Kidney (tissue), 14 donors: ENCODE results near the gene NCOR2. TPM values are rescaled to one million over a fixed set of nuclear protein-coding genes. Genes with fewer than 3 reads are reported as not detected.

ENCODE experiments used
- DNase-seq, 5 donors: peaks; one replicate each; pipeline ENCODE4 v3.0.0-alpha.2; 2013 to 2020
- FAIRE-seq: peaks from 2 replicates; lab custom pipeline; 2012; peaks lifted over from hg19 to GRCh38; lab: Jason Lieb, UNC
- H3K27ac ChIP-seq, 2 donors: one replicate each; pipeline ENCODE4 v1.7.0; 2013; ENCODE audit warnings: low read depth in 2 of 2, low read length in 2 of 2, inconsistent platforms in 1 of 2
- H3K27me3 ChIP-seq: one replicate; pipeline ENCODE4 v1.7.1; 2013; ENCODE audit warnings: low read length, inconsistent platforms; ENCODE audit not compliant: control insufficient read depth, insufficient read depth
- H3K36me3 ChIP-seq, 3 donors: one replicate each; pipeline versions ENCODE4 v1.7.0 to v1.7.1; 2013; ENCODE audit warnings: low read length in 3 of 3, control low read depth in 1 of 3, inconsistent platforms in 1 of 3; ENCODE audit not compliant: insufficient read depth in 3 of 3, control insufficient read depth in 2 of 3
- H3K4me1 ChIP-seq, 3 donors: one replicate each; pipeline versions ENCODE4 v1.7.0 to v1.7.1; 2013; ENCODE audit warnings: low read length in 3 of 3, inconsistent platforms in 1 of 3, low read depth in 1 of 3; ENCODE audit not compliant: control insufficient read depth in 2 of 3, insufficient read depth in 2 of 3
- H3K4me3 ChIP-seq, 3 donors: one replicate each; pipeline versions ENCODE4 v1.7.0 to v1.8.1; 2013; ENCODE audit warnings: low read length in 3 of 3, control low read depth in 1 of 3, inconsistent platforms in 1 of 3
- H3K9ac ChIP-seq, 3 donors: one replicate each; pipeline versions ENCODE4 v1.7.0 to v1.7.1; 2013; ENCODE audit warnings: low read length in 3 of 3, control low read depth in 1 of 3, inconsistent platforms in 1 of 3
- H3K9me3 ChIP-seq, 3 donors: one replicate each; pipeline versions ENCODE4 v1.7.0 to v1.7.1; 2013; ENCODE audit warnings: low read length in 3 of 3, control low read depth in 1 of 3, inconsistent platforms in 1 of 3; ENCODE audit not compliant: control insufficient read depth in 2 of 3, insufficient read depth in 1 of 3
- intact Hi-C: fragments of 100-400 bp; cut with DNase I; formaldehyde crosslinking; loops from one replicate; pipeline ENCODE4 v1.11.1; 2022
- polyA plus RNA-seq: library from polyadenylated mRNA; stranded (reverse); fragments of 350-450 nt; fragmentation: Illumina TruSeq; extraction: RNeasy Lipid Tissue Mini Kit (QIAGEN cat#74804); gene quantifications from one replicate; pipeline ENCODE4 v1.2.3, GENCODE V29; 2014; ENCODE audit warnings: low read depth, low replicate concordance; ENCODE audit not compliant: insufficient read depth
- total RNA-seq: library from RNA; stranded (reverse); fragmentation: NEBNext Ultra II Directional; extraction: Animal tissue kit (Norgen Biotek cat#: 25700); gene quantifications from one replicate; pipeline ENCODE4 v1.2.1, GENCODE V29; 2021
- TF ChIP-seq, protein P1 (sequence below): IDR thresholded peaks from 3 replicates; pipeline ENCODE4 v1.5.1; 2012; ENCODE audit warnings: mild to moderate bottlenecking, moderate library complexity, borderline replicate concordance; ENCODE audit not compliant: insufficient read depth; ENCODE audit errors: extremely low read depth
- donor health status: control.
- donor health status: control.
- donor health status: control.
- donor health status: control.
- donor health status: control.
- donor health status: DM: yes; HTN: yes; CAD: no.
- donor health status: Normal renal cell carcinoma (clear cell type).

Gene NCOR2
- total and polyA plus RNA-seq, 2 donors from 2014 or later = 18.7 to 205 TPM

DNA sequence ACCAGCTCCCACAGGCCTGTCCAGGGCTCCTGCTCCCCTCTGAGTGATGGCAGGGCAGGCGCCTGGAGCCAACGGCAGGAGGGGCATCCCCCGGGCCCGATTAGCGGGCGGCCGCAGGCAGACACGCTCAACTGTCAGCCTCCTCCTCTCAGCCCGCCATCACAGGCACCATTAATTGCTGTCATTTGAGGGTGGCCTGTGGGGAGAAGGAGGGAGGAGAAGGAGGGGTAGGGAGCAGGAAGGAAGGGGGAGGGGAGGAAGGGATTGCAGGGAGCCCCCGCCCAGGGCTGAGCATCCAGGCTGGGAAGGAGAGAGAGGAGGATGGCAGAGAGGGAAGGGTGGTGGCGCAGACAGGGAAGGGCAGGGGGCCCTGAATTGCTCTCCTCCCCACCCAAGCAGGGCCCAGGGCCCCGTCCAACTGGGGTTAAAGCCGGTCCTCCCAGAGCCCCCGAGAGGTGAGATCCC is 36.1 kb downstream of the NCOR2 start:
- intact Hi-C loops = no loop called here

DNA sequence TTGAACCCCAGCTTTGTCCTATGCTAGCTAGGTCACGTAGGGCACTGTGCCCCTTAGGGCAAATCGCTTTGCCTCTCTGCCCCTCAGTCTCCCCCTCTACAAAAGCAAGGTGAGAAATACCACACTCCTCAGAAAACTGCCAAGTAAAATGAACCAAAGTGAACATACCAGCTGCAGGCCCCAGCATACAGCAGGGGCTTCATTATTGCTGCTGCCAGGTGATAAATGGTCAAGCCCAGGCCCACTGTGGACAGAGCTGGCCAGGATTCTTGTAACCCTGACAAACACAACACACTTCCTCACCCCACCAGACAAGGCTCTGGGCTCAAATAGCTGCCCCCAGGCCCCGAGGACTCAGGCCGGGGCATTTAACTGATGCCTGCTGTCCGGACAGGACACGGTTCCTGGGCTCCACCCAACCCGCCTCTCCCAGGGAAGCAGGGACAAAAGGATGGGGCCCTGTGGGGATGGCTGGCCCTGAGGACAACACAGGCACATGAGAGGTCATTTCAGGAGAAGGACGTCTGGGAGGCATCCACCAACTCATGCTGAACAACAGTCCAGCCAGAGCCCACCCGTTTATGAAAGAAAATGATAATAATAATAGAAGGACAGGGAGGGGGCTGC is 36.7 kb downstream of the NCOR2 start:
- H3K9me3 ChIP-seq = no peaks in the 10 kb centered on the region
- TF ChIP-seq, protein P1, sequence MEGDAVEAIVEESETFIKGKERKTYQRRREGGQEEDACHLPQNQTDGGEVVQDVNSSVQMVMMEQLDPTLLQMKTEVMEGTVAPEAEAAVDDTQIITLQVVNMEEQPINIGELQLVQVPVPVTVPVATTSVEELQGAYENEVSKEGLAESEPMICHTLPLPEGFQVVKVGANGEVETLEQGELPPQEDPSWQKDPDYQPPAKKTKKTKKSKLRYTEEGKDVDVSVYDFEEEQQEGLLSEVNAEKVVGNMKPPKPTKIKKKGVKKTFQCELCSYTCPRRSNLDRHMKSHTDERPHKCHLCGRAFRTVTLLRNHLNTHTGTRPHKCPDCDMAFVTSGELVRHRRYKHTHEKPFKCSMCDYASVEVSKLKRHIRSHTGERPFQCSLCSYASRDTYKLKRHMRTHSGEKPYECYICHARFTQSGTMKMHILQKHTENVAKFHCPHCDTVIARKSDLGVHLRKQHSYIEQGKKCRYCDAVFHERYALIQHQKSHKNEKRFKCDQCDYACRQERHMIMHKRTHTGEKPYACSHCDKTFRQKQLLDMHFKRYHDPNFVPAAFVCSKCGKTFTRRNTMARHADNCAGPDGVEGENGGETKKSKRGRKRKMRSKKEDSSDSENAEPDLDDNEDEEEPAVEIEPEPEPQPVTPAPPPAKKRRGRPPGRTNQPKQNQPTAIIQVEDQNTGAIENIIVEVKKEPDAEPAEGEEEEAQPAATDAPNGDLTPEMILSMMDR = no peak
- no peak overlapping the region for H3K27ac ChIP-seq
- peaks cover 0 to 12% (median 0%) of the 10 kb centered on the region in 3 donors for H3K4me1 ChIP-seq
- FAIRE-seq = no peak
- peak in 2 of 5 donors; percentile 40 to 72 for DNase-seq
- no peak overlapping the region for H3K4me3 ChIP-seq
- intact Hi-C loops = no loop called here
- no peaks in the 10 kb centered on the region for H3K36me3 ChIP-seq
- H3K27me3 ChIP-seq = no peaks in the 10 kb centered on the region
- no peak overlapping the region for H3K9ac ChIP-seq

More for the DNA sequence above, 36.1 kb downstream of the NCOR2 start:
- no peak for FAIRE-seq
- Histone ChIP-seq H3K9me3 (no peaks in the 10 kb centered on the region), H3K27ac (no peak overlapping the region), H3K9ac (no peak overlapping the region), H3K27me3 (no peaks in the 10 kb centered on the region), H3K4me1 (peaks cover 0 to 12% (median 0%) of the 10 kb centered on the region in 3 donors), H3K36me3 (no peaks in the 10 kb centered on the region), H3K4me3 (no peak overlapping the region)
- TF ChIP-seq, protein P1 = no peak
- DNase-seq = peak; percentile 71 to 95 (median 92)

DNA sequence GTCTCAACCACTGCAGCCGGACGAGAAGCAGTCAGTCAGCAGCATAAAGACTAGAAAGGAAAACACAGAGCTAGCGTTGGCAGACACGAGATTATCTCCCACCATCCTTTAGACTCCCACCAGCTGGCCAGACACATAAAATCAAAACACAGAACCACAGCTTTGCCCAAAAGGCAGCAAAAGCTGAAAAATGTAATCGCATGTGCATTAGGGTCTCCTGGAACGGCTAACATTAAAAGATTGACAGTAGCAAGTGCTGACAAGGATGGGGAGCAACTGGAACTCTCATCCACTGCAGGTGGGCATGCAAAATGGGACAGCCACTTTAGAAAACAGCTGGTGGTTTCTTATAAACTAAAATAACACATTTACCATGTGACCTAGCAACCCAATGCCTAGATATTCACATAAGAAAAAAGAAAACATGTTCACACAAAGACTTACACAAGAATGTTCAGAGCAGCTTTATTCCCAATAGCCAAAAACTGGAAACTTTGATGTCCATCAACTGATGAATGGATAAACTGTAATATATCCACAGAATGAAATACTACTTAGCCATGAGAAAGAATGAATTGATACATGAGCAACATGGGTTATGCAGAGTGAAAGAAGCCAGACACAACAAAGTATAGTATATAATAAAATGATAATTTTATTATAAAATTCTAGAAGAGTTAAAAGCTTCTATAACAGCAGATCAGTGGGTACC is 37.7 kb downstream of the NCOR2 start:
- Histone ChIP-seq H3K36me3 (no peaks in the 10 kb centered on the region), H3K27ac (no peak overlapping the region), H3K27me3 (no peaks in the 10 kb centered on the region), H3K9ac (no peak overlapping the region), H3K4me1 (peaks cover 0 to 10% (median 0%) of the 10 kb centered on the region in 3 donors), H3K9me3 (no peaks in the 10 kb centered on the region), H3K4me3 (no peak overlapping the region)
- TF ChIP-seq, protein P1 = no peak
- FAIRE-seq = no peak
- DNase-seq = no peak
- intact Hi-C loops = no loop called here
